ENCODE measurements around the gene MYOZ3. TPM values are rescaled to one million over a fixed set of nuclear protein-coding genes. Genes with fewer than 3 reads are reported as not detected.

Gene MYOZ3
- total and polyA plus RNA-seq, 2 donors: 0.25 to 0.47 TPM

GRCh38 chr5:150700594-150701377 lies 39.7 kb downstream of the MYOZ3 start, which contains the start of gene RBM22:
Gene RBM22 (minus strand): TSS chr5:150701062. CDS start chr5:150700985, 77 bp downstream.
- Histone ChIP-seq H3K27me3 (ENCODE audit: control insufficient read depth in 2 of 2, insufficient read depth in 1 of 2, low read length in 1 of 2) (peaks cover 0 to 2% of the 10 kb centered on the region in 2 donors), H3K4me3 (ENCODE audit: low read length in 2 of 2) (peak within 1 kb of the TSS; percentile 98 to 99), H3K27ac (ENCODE audit: low read depth in 1 of 2, low read length in 1 of 2) (peak within 1 kb of the TSS; percentile 95 to 97), H3K36me3 (ENCODE audit: control insufficient read depth in 2 of 2, insufficient read depth in 2 of 2, low read length in 1 of 2) (peaks cover 31 to 35% of the 10 kb centered on the region in 2 donors), H3K4me1 (ENCODE audit: control insufficient read depth in 2 of 2, insufficient read depth in 2 of 2, low read length in 2 of 2) (peaks cover 7% of the 10 kb centered on the region in 2 donors), H3K9me3 (ENCODE audit: control insufficient read depth in 2 of 2, insufficient read depth in 1 of 2, low read length in 1 of 2) (peaks cover 0 to 4% of the 10 kb centered on the region in 2 donors)
- WGBS: under 1% methylated on average over 59 of the region's 59 CpGs
- DNase-seq (ENCODE audit: low read depth in 6 of 9, low spot score in 9 of 9): peak; percentile 80 to 96 (median 91)

GRCh38 chr5:150703762-150704161 lies 42.7 kb downstream of the MYOZ3 start:
- peaks cover 7% of the 10 kb centered on the region in 2 donors for H3K4me1 ChIP-seq (ENCODE audit: control insufficient read depth in 2 of 2, insufficient read depth in 2 of 2, low read length in 2 of 2)
- H3K36me3 ChIP-seq (ENCODE audit: control insufficient read depth in 2 of 2, insufficient read depth in 2 of 2, low read length in 1 of 2): peaks cover 2 to 14% of the 10 kb centered on the region in 2 donors
- peaks cover 0 to 2% of the 10 kb centered on the region in 2 donors for H3K27me3 ChIP-seq (ENCODE audit: control insufficient read depth in 2 of 2, insufficient read depth in 1 of 2, low read length in 1 of 2)
- no peak for DNase-seq (ENCODE audit: low read depth in 6 of 9, low spot score in 9 of 9)
- no peak overlapping the region for H3K4me3 ChIP-seq (ENCODE audit: low read length in 2 of 2)
- H3K9me3 ChIP-seq (ENCODE audit: control insufficient read depth in 2 of 2, insufficient read depth in 1 of 2, low read length in 1 of 2): peaks cover 0 to 4% of the 10 kb centered on the region in 2 donors
- no peak overlapping the region for H3K27ac ChIP-seq (ENCODE audit: low read depth in 1 of 2, low read length in 1 of 2)
- WGBS: 90% methylated on average over 3 of the region's 3 CpGs

- peaks cover 0 to 2% of the 10 kb centered on the region in 2 donors for H3K27me3 ChIP-seq (ENCODE audit: control insufficient read depth in 2 of 2, insufficient read depth in 1 of 2, low read length in 1 of 2)
- H3K4me1 ChIP-seq (ENCODE audit: control insufficient read depth in 2 of 2, insufficient read depth in 2 of 2, low read length in 2 of 2): no peaks in the 10 kb centered on the region
- H3K4me3 ChIP-seq (ENCODE audit: low read length in 2 of 2): no peak overlapping the region
- no peaks in the 10 kb centered on the region for H3K9me3 ChIP-seq (ENCODE audit: control insufficient read depth in 2 of 2, insufficient read depth in 1 of 2, low read length in 1 of 2)
- no peak overlapping the region for H3K27ac ChIP-seq (ENCODE audit: low read depth in 1 of 2, low read length in 1 of 2)
- no peak for DNase-seq (ENCODE audit: low read depth in 6 of 9, low spot score in 9 of 9)
- 86% methylated on average over 4 of the region's 4 CpGs for WGBS
- H3K36me3 ChIP-seq (ENCODE audit: control insufficient read depth in 2 of 2, insufficient read depth in 2 of 2, low read length in 1 of 2): peaks cover 12 to 35% of the 10 kb centered on the region in 2 donors
These were observed 45.8 kb downstream of the MYOZ3 start for GRCh38 chr5:150706776-150707390.

GRCh38 chr5:150710165-150710564 lies 49.1 kb downstream of the MYOZ3 start:
- 79% methylated on average over 2 of the region's 2 CpGs for WGBS
- H3K27me3 ChIP-seq (ENCODE audit: control insufficient read depth in 2 of 2, insufficient read depth in 1 of 2, low read length in 1 of 2): no peaks in the 10 kb centered on the region

GRCh38 chr5:150723845-150724244 lies 62.8 kb downstream of the MYOZ3 start:
- Histone ChIP-seq H3K4me1 (ENCODE audit: control insufficient read depth in 2 of 2, insufficient read depth in 2 of 2, low read length in 2 of 2) (no peaks in the 10 kb centered on the region), H3K27me3 (ENCODE audit: control insufficient read depth in 2 of 2, insufficient read depth in 1 of 2, low read length in 1 of 2) (no peaks in the 10 kb centered on the region), H3K4me3 (ENCODE audit: low read length in 2 of 2) (no peak overlapping the region), H3K27ac (ENCODE audit: low read depth in 1 of 2, low read length in 1 of 2) (no peak overlapping the region), H3K9me3 (ENCODE audit: control insufficient read depth in 2 of 2, insufficient read depth in 1 of 2, low read length in 1 of 2) (no peaks in the 10 kb centered on the region), H3K36me3 (ENCODE audit: control insufficient read depth in 2 of 2, insufficient read depth in 2 of 2, low read length in 1 of 2) (peaks cover 15 to 74% of the 10 kb centered on the region in 2 donors)
- 70% methylated on average over 2 of the region's 2 CpGs for WGBS
- no peak for DNase-seq (ENCODE audit: low read depth in 6 of 9, low spot score in 9 of 9)

More at GRCh38 chr5:150710165-150710564, 49.1 kb downstream of the MYOZ3 start:
- peak in 1 of 9 donors; percentile 9 for DNase-seq (ENCODE audit: low read depth in 6 of 9, low spot score in 9 of 9)
- H3K27ac ChIP-seq (ENCODE audit: low read depth in 1 of 2, low read length in 1 of 2): no peak overlapping the region
- H3K9me3 ChIP-seq (ENCODE audit: control insufficient read depth in 2 of 2, insufficient read depth in 1 of 2, low read length in 1 of 2): no peaks in the 10 kb centered on the region
- no peaks in the 10 kb centered on the region for H3K4me1 ChIP-seq (ENCODE audit: control insufficient read depth in 2 of 2, insufficient read depth in 2 of 2, low read length in 2 of 2)
- H3K36me3 ChIP-seq (ENCODE audit: control insufficient read depth in 2 of 2, insufficient read depth in 2 of 2, low read length in 1 of 2): peaks cover 29 to 62% of the 10 kb centered on the region in 2 donors
- H3K4me3 ChIP-seq (ENCODE audit: low read length in 2 of 2): no peak overlapping the region

Other genes with a start within 250 kb of the MYOZ3 start
- 1,741 TPM for gene CD74, start 248.3 kb upstream of the MYOZ3 start, total RNA-seq
- 2,730 TPM for gene CD74, start 248.3 kb upstream of the MYOZ3 start, polyA plus RNA-seq
- gene RPS14, start 211.5 kb upstream of the MYOZ3 start, total RNA-seq: 3,141 TPM
- 4,031 TPM for gene RPS14, start 211.5 kb upstream of the MYOZ3 start, polyA plus RNA-seq
- 2.8 TPM for gene NDST1, start 153.1 kb upstream of the MYOZ3 start, total RNA-seq
- gene NDST1, start 153.1 kb upstream of the MYOZ3 start, polyA plus RNA-seq: 6.4 TPM
- 1.5 TPM for gene SYNPO, start 20.6 kb upstream of the MYOZ3 start, total RNA-seq
- 10.0 TPM for gene SYNPO, start 20.6 kb upstream of the MYOZ3 start, polyA plus RNA-seq
- 38.4 TPM for gene RBM22, start 39.8 kb downstream of the MYOZ3 start, total RNA-seq
- gene RBM22, start 39.8 kb downstream of the MYOZ3 start, polyA plus RNA-seq: 76.7 TPM
- gene DCTN4, start 97.8 kb downstream of the MYOZ3 start, total RNA-seq: 18.0 TPM
- 30.5 TPM for gene DCTN4, start 97.8 kb downstream of the MYOZ3 start, polyA plus RNA-seq
- 7.8 TPM for gene SMIM3, start 117.5 kb downstream of the MYOZ3 start, total RNA-seq
- 30.1 TPM for gene SMIM3, start 117.5 kb downstream of the MYOZ3 start, polyA plus RNA-seq
- gene IRGM, start 185.3 kb downstream of the MYOZ3 start, total RNA-seq: 0.28 TPM
- 1.6 TPM for gene IRGM, start 185.3 kb downstream of the MYOZ3 start, polyA plus RNA-seq
- gene ZNF300, start 243.7 kb downstream of the MYOZ3 start, total RNA-seq: 7.7 TPM
- 10.9 TPM for gene ZNF300, start 243.7 kb downstream of the MYOZ3 start, polyA plus RNA-seq

Data from thymus (tissue), 11 donors.